ENCODE results near the gene MEI1.

DNA sequence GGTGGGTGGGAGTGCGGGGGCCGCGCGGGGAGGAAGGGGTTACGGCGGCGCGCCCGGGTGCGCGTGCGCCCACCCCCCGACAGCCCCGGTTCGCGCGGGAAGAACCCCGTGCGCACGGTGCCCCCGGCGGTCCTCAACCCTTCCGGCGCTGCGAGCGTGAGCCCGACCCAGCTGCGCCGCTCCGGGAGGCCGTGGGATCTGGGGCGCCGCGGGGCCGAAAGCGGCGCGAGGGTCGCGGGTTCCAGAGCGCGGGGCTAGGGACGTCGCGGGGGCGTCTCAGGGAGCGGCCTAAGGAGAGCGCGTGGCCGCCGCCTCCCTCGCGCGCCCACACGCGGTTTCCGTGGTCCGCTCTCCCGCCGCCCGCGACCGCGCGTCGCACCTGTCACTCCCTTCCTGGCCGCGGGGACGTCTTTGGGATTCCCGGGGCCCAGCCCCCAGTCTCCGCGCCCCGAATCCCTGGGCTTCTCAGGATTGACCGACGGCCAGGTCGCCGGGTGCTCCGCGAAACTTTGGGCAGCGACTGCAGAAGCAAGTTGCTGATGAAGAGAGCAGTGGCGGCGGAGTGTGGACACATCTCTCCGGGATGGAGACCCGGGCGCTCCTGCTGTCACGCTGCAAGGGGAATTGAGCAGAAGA, 134.2 kb downstream of the MEI1 start:
- TF ChIP-seq, protein P1, sequence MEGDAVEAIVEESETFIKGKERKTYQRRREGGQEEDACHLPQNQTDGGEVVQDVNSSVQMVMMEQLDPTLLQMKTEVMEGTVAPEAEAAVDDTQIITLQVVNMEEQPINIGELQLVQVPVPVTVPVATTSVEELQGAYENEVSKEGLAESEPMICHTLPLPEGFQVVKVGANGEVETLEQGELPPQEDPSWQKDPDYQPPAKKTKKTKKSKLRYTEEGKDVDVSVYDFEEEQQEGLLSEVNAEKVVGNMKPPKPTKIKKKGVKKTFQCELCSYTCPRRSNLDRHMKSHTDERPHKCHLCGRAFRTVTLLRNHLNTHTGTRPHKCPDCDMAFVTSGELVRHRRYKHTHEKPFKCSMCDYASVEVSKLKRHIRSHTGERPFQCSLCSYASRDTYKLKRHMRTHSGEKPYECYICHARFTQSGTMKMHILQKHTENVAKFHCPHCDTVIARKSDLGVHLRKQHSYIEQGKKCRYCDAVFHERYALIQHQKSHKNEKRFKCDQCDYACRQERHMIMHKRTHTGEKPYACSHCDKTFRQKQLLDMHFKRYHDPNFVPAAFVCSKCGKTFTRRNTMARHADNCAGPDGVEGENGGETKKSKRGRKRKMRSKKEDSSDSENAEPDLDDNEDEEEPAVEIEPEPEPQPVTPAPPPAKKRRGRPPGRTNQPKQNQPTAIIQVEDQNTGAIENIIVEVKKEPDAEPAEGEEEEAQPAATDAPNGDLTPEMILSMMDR (IDR thresholded peaks at IDR 0.05; ENCODE audit: low read length) = no peak
- TF ChIP-seq EZH2 (optimal IDR thresholded peaks at IDR 0.05; ENCODE audit: low read depth, low read length) = no peak
